Cardiac septum (tissue), 1 donor: ENCODE results near the gene SGCE. TPM values are rescaled to one million over a fixed set of nuclear protein-coding genes. Genes with fewer than 3 reads are reported as not detected.

Source experiments
- DNase-seq: peaks from one replicate; pipeline ENCODE4 v3.0.0-alpha.2; 2020; ENCODE audit warnings: low spot score
- intact Hi-C: fragments of 100-400 bp; cut with DNase I; formaldehyde crosslinking; loops from one replicate; pipeline ENCODE4 v1.14.0; 2022
- total RNA-seq: library from RNA; stranded (reverse); fragmentation: NEBNext Ultra II Directional; extraction: Animal tissue kit (Norgen Biotek cat#: 25700); gene quantifications from one replicate; pipeline ENCODE4 v1.2.1, GENCODE V29; 2021
- donor health status: DM: no; HTN: no; CAD: no.

SGCE gene
- total RNA-seq, 1 donor from 2014 or later = 27.7 TPM

- intact Hi-C loops = no loop called here
- DNase-seq = no peak
Measured at GRCh38 chr7:94580601-94581000, 75.3 kb downstream of the SGCE start.

- intact Hi-C loops = no loop called here
Measured at GRCh38 chr7:94579470-94579869, 76.5 kb downstream of the SGCE start.

GRCh38 chr7:94578614-94579013 is 77.3 kb downstream of the SGCE start:
- no peak for DNase-seq
- intact Hi-C loops = no loop called here

More at GRCh38 chr7:94579470-94579869, 76.5 kb downstream of the SGCE start:
- no peak for DNase-seq

GRCh38 chr7:94577357-94577756 is 78.6 kb downstream of the SGCE start:
- no peak for DNase-seq
- intact Hi-C loops = no loop called here

GRCh38 chr7:94576316-94576715 is 79.6 kb downstream of the SGCE start:
- no peak for DNase-seq
- intact Hi-C loops = no loop called here

- no peak for DNase-seq
- intact Hi-C loops = no loop called here
Measured at GRCh38 chr7:94575646-94576045, 80.3 kb downstream of the SGCE start.

GRCh38 chr7:94571816-94572215 is 84.1 kb downstream of the SGCE start:
- DNase-seq = no peak
- intact Hi-C loops = no loop called here

GRCh38 chr7:94567396-94567795 is 88.5 kb downstream of the SGCE start:
- intact Hi-C loops = no loop called here
- no peak for DNase-seq

GRCh38 chr7:94565247-94565894 is 90.6 kb downstream of the SGCE start:
- intact Hi-C loops = no loop called here
- DNase-seq = no peak

- intact Hi-C loops = no loop called here
- DNase-seq = no peak
Measured at GRCh38 chr7:94562525-94562924, 93.4 kb downstream of the SGCE start.

- intact Hi-C loops = no loop called here
- DNase-seq = no peak
Measured at GRCh38 chr7:94561841-94562514, 94.0 kb downstream of the SGCE start.

- DNase-seq = no peak
- intact Hi-C loops = no loop called here
Measured at GRCh38 chr7:94559972-94560371, 96.0 kb downstream of the SGCE start.

GRCh38 chr7:94557215-94557614 is 98.7 kb downstream of the SGCE start:
- intact Hi-C loops = no loop called here
- DNase-seq = no peak

GRCh38 chr7:94556028-94556427 is 99.9 kb downstream of the SGCE start:
- intact Hi-C loops = no loop called here
- DNase-seq = no peak

GRCh38 chr7:94547126-94547525 is 108.8 kb downstream of the SGCE start:
- no peak for DNase-seq
- intact Hi-C loops = no loop called here

- DNase-seq = no peak
- intact Hi-C loops = no loop called here
Measured at GRCh38 chr7:94540428-94540827, 115.5 kb downstream of the SGCE start.

Other genes with a start within 250 kb of the SGCE start
- 20.7 TPM for gene CASD1, start 146.3 kb downstream of the SGCE start, total RNA-seq